Measurements from ENCODE around the gene C14orf132.
A peak's percentile ranks its signal among the peaks of the same experiment; 100 is the strongest.
"Not testable (repeated sequence)": the region's sequence is repeated elsewhere in the genome, so short reads cannot be mapped to it uniquely, and the experiment has no call there.

C14orf132 gene

DNA sequence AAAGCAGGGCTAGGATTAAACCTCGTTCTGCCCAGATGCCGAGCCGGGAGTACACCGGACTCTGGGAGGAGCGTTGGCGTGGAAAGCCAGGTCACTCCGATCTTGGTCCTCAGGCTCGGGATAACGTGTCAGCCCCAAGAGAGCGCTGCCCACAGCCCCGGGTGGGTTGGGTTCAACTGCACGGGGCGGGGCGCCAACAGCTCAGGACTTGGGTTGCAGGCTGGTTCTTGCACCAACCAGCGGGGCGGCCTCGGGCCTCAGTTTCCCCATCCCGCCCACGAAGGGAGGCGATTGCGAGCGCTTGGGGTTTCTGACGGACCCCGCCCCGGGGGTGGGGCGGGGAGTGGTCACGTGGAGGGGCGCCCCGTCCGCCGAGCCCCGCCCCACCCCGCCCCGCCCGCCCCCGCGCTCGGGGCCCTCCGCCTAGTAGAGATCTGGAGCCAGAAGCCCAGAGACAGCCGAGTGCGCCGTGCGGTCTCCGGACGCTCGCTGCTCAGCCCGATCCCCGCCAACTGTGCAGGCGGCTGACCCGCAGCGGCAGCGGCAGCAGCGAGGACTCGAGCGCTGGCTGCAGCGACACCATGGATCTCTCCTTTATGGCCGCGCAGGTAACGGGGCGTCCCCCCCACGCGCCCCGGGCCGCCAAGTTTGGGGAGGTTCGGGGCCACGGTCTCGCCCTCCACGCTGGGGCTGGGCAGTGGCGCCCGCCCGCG, at the start of gene C14orf132:
TSS of gene C14orf132 (plus strand) at position 443 of the 713 bp plus-strand sequence. CDS start at position 582, 139 bp downstream.
- peak; percentile 73 for DNase-seq

DNA sequence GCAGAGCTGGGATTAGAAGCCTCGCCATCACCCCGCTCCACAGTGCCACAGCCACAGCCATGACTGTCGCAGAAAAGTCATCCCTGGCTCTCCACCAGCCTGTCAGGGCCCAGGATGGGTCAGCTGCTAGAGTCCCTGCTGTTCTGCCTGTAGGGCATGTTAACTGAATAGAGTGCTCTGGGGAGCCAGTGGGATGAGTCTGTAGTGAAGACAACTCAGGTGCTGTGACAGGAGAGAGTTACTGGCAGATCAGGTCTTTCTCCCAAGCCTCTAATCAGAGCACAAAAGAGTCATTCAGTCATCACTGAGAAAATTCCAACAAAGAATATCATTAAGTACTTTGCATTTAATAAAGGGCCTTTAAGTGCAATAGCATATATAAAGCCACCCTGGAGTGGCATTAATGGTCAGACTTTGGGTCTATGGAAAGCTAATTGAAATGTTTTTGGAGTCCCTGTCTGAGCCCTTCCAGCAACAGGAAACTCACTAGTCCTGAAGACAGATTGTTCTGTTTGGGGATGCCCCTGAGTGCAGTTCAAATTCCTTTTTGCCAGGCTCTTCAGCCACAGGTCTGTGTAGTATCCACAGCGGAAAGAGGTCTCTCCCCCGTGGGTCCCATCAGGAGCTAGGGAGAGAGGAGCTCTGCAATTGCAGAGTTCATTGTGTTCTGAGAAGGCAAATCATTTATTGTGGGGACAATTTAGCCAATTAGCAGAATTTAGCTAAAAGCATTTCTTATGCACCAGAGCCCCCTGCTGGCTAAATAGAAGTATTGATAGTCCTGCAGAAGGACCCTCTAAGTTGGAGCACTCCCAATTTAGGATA, 45.2 kb upstream of the C14orf132 start:
- DNase-seq, result peak; percentile 44

DNA sequence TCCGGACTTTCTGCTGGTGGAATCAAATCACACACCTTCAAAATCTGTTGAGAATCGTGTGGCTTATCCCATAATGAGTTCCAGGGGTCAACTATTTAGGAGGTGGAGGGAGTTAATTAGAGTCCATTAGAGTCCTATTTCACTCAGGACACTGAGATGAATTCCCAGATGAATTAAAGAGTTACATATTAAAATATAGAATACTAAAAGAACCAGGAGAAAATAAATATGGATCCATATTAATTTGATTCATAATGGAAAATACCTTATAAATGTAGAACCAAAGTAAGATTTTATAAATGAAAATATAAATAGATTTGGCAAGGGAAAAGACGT, 44.6 kb upstream of the C14orf132 start:
- DNase-seq, result no peak

DNA sequence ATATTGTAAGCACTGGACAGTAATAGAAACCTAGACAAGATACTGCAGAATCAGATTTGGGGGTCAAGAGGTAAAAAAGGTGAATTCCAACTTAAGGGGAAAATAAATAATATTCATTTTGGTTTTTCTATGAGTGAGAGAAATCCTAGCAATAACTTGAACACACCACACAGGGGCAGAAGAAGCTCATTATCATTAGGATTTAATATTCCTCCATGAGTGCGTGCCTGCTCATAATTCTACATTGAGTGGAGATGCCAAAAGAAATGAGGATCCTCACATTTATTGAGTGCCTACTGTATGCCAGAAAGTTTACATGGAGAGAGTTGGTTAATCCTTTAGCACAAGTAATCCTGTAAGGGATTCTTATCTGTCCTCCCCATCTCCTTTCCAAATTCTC, 40.5 kb upstream of the C14orf132 start:
- no peak for DNase-seq

DNA sequence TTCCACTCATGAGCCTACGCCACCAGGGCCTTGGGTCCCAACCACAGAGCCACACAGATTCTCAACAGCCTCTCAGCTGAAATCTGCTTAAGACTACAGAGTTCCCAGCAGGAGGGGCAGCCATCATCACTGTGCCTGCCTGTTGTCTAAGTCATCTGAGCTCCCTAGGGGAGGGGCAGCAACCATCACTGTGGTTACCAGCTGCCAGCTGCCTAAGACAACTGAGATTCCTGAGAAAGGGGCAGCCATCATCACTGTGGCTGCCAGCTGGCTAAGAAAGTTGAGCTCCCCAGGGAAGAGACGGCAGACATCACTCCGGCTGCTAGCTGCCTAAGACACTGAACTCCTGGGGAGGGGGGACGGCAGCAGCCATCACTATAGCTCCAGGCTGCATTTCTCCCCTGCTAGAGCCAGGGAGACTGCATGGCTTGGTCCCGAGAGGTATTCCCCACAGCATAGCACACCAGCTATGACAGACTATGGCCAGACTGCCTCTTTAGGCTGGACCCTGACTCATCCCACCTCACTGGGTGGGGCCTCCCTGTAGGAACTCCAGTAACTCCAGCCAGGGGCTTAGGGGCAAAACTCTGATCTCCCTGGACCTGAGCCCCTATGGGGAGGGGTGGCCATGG, 37.2 kb upstream of the C14orf132 start:
- DNase-seq, result no peak

DNA sequence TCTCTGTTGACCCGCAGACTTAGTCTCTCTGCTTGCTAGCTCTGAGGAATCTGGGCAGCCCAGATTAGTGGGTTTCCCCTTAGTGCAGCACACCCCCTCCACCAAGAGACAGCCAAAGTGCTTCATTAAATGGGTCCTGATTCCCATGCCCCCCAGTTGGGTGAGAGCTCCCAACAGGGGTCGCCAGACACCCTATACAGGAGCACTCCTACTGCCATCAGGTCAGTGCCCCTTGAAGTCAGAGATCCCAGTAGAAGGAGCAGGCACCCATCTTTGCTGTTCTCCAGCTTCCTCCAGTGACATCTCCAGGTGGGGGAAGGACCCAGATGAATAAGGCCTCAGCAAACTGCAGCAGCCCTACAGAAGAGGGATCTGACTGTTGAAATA, 36.7 kb upstream of the C14orf132 start:
- no peak for DNase-seq

DNA sequence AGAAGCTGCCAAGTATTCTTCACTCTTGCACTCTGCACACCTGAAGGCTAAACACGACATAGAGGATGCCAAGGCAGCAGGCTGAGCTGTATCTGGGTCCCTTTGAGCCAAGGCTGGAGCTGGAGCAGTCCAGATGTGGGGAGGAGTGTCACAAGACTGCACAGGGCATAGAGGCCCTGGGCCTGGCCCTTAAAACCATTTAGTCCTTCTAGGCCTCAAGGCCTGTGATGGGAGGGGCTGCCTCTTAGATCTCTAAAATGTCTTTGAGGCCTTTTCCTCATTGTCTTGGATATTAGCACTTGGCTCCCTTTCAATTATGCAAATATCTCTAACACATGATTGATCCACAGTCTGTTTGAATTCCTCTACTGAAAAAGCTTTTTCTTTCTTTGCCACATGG, 28.0 kb upstream of the C14orf132 start:
- DNase-seq, result no peak

DNA sequence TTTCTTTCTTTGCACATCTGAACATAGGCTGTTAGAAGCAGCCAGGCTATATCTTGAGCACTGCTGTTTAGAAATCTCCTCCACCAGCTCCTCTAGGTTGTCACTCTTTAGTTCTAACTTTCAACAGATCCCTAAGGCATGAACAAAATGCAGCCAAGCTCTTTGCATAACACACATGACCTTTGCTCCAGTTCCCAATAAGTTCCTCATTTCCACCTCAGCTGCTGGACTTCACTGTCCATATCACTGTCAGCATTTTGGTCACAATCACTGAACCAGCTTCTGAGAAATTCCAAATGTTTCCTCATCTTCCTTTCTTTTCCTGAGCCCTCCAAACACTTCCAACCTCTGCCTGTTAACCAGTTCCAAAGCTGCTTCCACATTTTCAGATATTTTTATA, 27.6 kb upstream of the C14orf132 start:
- no peak for DNase-seq

DNA sequence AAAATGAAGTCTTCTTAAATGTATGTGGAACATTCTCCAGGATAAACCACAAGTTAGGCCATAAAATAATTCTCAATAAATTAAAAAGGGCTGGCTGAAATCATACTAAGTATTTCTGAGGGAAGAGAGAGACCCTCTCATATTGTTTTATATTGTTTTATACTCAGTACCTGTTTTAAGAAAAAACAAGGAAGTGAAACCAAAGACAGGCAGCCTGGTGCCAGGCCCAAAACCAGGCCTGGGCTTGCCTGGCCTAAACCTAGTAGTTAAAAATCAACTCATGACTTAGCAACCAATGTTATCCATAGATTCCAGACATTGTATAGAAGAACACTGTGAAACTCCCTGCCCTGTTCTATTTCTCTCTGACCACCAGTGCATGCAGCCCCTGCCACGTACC, 26.4 kb upstream of the C14orf132 start:
- not testable (repeated sequence) for DNase-seq

DNA sequence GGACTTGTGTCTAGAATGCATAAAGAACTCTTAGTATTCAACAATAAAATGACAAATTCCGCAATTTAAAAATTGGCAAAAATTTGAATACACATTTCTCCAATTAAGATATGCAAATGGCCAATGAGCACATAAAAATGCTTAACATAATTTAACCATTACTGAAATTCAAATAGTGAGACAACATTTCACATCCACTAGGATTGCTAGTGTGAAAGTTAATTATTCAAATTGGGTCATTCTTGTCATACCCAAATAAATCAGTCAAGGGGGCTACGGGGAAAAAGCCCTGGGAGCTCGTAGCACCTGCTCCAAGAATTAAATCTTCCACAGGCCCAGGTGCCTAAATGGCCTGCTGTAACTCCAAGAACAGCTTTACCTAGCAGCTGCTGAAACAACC, 25.0 kb upstream of the C14orf132 start:
- no peak for DNase-seq

DNA sequence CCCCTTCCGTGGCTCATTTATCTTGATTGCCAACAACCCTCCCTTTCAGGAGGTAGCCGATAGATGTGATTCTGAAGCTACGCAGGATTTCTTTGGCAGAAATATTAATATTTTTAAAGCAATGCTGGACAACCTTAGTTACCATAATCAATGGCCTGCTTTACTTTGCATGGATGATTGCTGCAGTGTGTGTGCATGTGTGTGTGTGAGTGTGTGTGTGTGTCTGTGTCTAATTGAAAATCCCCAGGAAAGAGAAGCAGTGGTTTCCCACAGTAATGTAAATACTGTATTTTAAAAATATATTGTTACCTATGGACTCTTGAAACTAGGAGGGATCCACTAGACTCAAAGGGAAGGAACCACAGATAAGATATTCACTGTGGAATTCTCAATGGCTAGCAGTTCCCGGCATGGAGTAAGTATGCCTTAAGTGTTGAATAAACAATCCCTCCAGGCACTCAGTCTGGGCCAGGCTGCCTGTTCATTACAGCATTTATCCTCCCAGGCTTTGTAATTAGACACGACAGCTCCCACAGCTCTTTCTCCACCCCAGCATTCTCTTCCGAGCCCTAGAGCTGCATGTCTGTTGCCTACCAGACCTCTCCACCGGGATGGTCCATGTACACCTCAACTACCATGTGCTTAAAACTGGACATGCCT, 22.5 kb upstream of the C14orf132 start:
- no peak for DNase-seq

DNA sequence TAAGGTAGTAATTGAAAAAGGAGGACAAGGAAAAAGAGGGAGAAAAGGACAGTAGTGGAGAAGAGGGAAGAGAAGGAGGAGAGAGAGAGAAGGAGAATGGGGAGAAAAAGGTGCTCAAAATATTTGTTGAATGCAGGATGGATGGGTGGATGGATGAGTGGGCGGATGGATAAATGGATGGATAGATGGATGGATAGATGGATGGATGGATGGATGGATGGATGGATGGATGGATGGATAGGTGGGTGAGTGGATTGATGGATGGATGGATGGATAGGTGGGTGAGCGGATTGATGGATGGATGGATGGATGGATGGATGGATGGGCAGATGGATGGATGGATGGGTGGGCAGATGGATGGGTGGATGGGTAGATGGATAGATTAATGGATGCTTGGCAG, 21.3 kb upstream of the C14orf132 start:
- DNase-seq, result no peak

DNA sequence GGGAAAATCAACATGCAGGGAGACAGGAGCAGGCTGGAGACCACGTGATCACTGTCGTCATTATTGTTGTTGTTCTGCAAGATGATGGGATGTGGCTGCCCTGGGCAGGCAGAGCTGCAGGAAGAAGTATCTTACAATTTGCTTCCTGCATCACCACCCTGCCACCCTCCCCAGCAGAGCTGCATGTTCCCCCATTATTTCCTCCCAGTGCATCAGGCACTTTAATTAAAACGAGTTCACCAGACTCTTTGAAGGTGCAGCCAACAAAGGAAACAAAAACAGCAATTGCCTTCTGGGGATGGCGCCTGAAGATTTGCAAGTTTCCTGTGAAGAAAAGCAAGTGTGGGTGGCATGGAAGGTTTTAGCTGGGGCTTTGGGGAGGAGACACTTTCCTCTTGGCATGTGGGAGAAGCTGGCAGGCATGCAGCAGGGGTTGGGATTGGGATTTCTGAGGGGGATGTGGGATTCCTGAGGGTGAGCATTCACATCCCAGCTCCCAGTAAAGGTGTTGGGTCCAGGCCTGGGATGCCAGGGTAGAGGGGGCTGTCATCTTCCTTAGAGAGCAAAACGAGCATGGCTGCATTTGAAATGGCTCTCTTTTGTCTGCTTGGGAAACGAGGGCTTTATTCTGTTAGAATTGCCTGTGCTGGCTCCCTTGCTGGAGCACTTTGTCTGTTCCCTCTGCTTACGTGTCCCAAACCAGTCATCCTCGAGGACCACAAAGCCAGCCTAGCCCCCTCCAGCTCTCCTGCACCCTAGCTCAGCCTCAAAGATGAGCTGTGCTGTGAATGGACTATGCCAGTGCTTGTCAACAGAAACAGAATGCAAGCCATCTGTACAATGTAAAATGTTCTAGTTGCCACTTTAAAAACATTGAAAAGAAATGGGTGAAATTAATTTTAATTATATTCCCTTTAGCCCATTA, 11.5 kb upstream of the C14orf132 start:
- peak; percentile 29 for DNase-seq

DNA sequence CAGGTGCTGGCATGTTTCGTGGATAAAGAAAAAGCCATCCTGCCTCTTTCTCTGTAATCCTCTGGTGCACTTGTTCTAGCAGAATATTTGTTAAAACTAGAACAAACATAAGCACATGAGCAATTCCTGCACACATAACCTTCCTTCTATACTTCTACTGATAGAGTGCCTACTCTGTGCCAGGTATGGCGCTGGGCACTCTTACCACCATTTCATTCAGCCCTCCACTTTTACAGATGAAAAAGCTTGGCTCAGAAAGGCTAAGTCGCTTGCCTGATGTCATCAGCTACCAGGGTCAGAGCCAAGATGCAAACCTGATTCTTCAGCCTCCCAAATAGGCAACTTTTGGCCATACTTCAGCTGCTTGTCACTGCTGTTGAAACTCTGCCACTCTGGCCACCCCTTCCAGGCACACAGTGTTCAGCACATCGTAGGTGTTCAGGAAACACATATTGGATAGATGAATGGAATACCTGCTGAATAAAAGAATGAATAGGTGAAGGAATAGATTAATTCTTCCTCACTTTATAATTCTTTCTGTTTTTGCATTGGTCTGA, 10.0 kb upstream of the C14orf132 start:
- no peak for DNase-seq

DNA sequence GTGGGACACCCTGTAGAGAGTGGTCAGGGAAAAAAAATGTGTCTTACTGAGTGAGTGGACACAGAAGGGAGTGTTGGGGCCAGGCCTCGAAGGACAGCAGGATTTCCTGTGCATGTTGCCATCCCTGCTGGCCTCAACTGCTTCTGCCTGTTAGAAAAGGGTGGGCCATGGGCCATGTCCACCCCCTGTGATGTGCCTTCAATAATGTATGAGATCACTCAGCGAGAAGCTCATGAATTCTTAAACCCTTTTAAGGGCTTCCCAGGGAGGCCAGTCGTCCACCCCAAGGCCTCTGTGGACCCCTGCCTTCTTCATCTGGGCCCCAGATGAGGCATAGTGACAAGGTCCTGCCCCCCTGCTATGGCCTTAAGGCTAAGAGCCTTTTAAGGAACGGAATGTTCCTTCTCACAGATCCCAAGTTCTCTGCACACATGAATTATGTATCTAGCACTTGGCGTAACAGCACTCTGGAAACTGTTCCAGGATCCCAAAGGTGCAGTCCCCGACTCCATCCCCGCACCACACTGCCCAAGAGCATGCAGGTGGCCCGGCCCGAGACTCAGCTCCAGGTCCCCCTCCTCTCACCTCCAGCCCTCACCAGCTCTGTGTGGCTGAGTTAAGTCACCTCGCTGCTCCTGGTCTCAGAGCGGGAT, 8.9 kb upstream of the C14orf132 start:
- no peak for DNase-seq

DNA sequence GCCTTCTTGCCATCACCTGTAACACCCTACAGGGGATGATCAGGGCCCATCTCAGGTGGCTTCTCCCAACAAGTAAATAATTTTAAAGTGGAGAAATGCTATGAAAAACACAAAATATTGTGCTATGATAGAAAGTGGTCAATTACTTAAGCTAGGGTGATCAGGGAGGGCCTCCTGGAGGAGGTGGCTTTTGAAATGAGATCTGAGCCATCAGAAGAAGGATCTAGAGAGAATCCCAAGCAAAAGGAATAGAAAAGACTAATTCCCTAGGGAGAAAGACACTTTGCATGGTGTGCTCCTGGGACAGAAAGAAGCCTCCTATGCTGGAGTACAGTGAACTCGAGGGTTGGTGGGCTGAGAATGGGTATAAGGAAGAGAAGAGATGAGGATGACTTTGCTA, 7.5 kb upstream of the C14orf132 start:
- no peak for DNase-seq

DNA sequence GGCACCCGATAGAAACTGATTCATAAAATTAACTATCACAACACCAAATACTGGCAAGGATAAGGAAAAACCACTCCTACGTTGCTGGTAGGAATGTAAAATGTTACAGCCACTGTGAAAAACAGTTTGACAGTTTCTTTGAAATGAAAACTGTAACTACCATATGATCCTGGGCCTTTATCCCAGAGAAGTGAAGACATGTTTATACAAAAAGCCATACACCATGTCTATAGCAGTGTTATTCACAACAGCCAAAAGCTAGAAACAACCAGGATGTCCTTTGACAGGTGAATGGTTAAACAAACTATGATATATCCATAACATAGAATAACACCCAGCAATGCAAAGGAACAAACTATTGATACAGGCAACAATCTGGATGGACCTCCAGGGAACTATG, 3.7 kb upstream of the C14orf132 start:
- no peak for DNase-seq

DNA sequence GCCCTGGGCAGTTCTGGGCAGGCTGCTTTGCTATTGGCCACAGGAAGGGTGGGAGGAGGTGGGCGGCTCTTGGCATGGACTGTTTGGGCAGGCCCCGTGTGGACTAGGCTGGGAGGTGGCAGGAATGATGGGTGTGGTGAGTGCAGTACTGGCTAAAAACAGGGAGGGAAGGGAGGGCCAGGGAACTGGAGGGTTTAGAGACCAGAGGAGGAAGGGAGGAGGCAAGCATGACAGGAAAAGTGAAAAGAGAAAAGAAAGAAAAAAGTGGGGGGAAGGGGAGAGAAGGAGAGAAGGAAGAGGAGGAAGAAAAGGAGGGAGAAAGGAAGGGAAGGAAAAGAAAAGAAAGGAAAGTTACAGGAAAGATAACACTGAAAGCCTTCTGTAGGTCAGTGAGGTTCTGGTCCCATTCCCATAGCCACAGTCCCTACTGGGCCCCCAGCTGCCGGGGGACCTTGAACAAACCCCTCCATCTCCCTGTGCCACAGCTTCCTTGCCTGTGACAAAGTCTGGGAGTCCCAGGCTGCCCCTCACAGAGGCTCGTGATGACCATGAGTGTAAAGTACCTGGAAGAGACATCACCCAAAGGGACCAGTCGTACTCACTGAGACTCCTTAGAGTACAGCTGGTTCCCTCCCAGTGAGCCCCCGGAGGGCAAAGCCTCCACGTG, 1.1 kb upstream of the C14orf132 start:
- DNase-seq, result no peak

DNA sequence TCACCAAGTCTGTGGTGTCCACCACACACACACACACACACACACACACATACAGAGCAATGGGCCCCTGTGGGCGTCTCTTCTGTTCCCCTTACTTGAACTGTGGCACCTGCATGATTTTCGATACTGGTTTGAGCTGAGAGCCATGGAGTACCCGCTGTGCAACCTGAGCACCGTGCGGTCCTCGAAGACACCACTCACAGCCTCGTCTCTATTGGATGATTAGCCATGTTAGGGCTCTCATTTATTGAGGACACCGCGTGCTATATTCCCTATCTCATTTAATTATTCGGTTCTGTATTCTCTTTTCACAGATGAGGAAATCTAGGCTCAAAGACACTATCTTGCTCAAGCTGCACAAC, 623 bp upstream of the C14orf132 start:
- no peak for DNase-seq

DNA sequence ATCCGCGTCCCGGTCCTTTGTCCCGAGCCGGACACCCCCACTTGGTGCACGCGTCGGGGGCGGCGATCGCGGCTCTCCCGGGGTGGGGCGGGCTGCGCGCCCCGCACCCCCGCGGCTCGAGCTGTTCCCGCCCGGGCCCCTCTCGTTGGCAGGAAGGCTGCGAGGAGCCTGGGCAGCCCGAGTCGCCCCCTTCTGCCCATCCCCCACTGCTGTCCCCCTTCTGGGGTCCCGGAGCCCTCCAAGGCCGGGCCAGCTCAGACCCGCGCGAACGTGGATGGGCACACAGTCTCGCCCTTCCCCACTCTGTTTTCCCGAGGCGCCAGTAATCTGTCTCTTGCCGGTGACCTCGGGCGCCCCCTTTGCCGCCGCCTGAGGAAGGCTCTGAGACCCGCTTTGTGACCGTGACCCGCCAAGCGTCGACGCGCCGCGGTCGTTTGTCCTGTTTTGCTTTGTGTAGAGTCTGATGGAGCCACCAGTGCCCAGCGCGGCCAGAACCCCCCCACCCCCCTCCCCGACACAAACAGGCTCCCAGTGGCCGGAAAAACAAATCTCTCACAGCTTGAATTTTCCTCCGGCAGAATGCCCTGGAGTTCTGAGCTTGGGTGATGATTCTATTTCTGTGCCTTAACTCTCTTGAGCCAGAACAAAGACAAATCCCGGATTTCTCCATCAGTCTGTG, 610 bp downstream of the C14orf132 start:
- peak; percentile 45 for DNase-seq
